KMS-11 (cell line): ENCODE data around the gene CBR1.
A peak's percentile ranks its signal among the peaks of the same experiment; 100 is the strongest.

Experiments used
- H2AFZ ChIP-seq: fragments of 200-600 bp; sonication (generic); 2 replicates; pipeline ENCODE4 v1.6.1; 2016; ENCODE audit warnings: antibody characterized with exemption, mixed run types, low read depth
- H3K27ac ChIP-seq: fragments of 200-600 bp; sonication (generic); 2 replicates; pipeline ENCODE4 v1.6.1; 2016; ENCODE audit warnings: mild to moderate bottlenecking, mixed run types
- H3K27me3 ChIP-seq: fragments of 200-600 bp; sonication (generic); 2 replicates; pipeline ENCODE4 v1.6.1; 2017; ENCODE audit warnings: mild to moderate bottlenecking, low read depth, mixed run types, moderate library complexity; ENCODE audit not compliant: insufficient read depth
- H3K36me3 ChIP-seq: fragments of 200-600 bp; sonication (generic); 2 replicates; pipeline ENCODE4 v1.6.1; 2017; ENCODE audit warnings: mild to moderate bottlenecking, mixed run types; ENCODE audit not compliant: insufficient read depth
- H3K4me1 ChIP-seq: fragments of 200-600 bp; sonication (generic); 2 replicates; pipeline ENCODE4 v1.6.1; 2016; ENCODE audit warnings: mild to moderate bottlenecking, low read depth, mixed run types; ENCODE audit not compliant: poor library complexity, severe bottlenecking
- H3K4me2 ChIP-seq: fragments of 200-600 bp; sonication (generic); 2 replicates; pipeline ENCODE4 v1.7.0; 2016; ENCODE audit warnings: mild to moderate bottlenecking, mixed run types
- H3K4me3 ChIP-seq: fragments of 200-600 bp; sonication (generic); IDR thresholded peaks from 2 replicates; pipeline ENCODE4 v1.6.1; 2017; ENCODE audit warnings: low read depth, low read length, mixed read lengths; ENCODE audit not compliant: insufficient read depth
- H3K79me2 ChIP-seq: fragments of 200-600 bp; sonication (generic); 2 replicates; pipeline ENCODE4 v1.6.1; 2016; ENCODE audit warnings: low read depth, mixed run types; ENCODE audit not compliant: insufficient read depth
- H3K9ac ChIP-seq: fragments of 200-600 bp; sonication (generic); 2 replicates; pipeline ENCODE4 v1.6.1; 2016; ENCODE audit warnings: mild to moderate bottlenecking, mixed run types
- H4K20me1 ChIP-seq: fragments of 200-600 bp; sonication (generic); 2 replicates; pipeline ENCODE4 v1.6.1; 2016; ENCODE audit warnings: mild to moderate bottlenecking, mixed run types; ENCODE audit not compliant: insufficient read depth
- CTCF ChIP-seq: fragments of 200-600 bp; sonication (generic); conservative IDR thresholded peaks from 2 replicates; pipeline ENCODE4 v1.6.1; 2017; ENCODE audit warnings: low read depth, mild to moderate bottlenecking, antibody characterized with exemption, low read length, moderate library complexity, mixed read lengths

The CBR1 gene

GRCh38 chr21:36060159-36060921 is 9.5 kb upstream of the CBR1 start, which contains the start of gene SETD4:
Gene SETD4, minus strand, starts transcription at chr21:36060526. Its CDS starts 1,638 bp downstream, at chr21:36058888.
- peak within 1 kb of the TSS; percentile 90 for H3K27ac ChIP-seq
- peak within 1 kb of the TSS; percentile 75 for H3K9ac ChIP-seq
- peak within 1 kb of the TSS; percentile 58 for H2AFZ ChIP-seq
- TF ChIP-seq CTCF, result no peak
- H3K36me3 ChIP-seq, result peaks cover 10% of the 10 kb centered on the region; the same call in 1 of the 2 replicates
- peaks cover 16% of the 10 kb centered on the region for H3K79me2 ChIP-seq
- H3K4me2 ChIP-seq, result peak within 1 kb of the TSS; percentile 62
- H4K20me1 ChIP-seq, result no peaks in the 10 kb centered on the region
- H3K4me3 ChIP-seq, result peak within 1 kb of the TSS; percentile 82
- peaks cover 13% of the 10 kb centered on the region for H3K4me1 ChIP-seq
- H3K27me3 ChIP-seq, result no peaks in the 10 kb centered on the region

- H3K27ac ChIP-seq, result no peak overlapping the region
- H3K4me2 ChIP-seq, result no peak overlapping the region
- no peak overlapping the region for H3K9ac ChIP-seq
- no peaks in the 10 kb centered on the region for H3K27me3 ChIP-seq
- no peak for TF ChIP-seq CTCF
- H2AFZ ChIP-seq, result peak overlapping the region; percentile 58; the same call in 1 of the 2 replicates
- peaks cover 16% of the 10 kb centered on the region for H3K79me2 ChIP-seq
- H3K4me1 ChIP-seq, result peaks cover 13% of the 10 kb centered on the region
- H3K4me3 ChIP-seq, result no peak overlapping the region
- H4K20me1 ChIP-seq, result no peaks in the 10 kb centered on the region
- no peaks in the 10 kb centered on the region for H3K36me3 ChIP-seq
Observed at GRCh38 chr21:36061445-36061844, 8.4 kb upstream of the CBR1 start.

- H3K27ac ChIP-seq, result no peak overlapping the region
- H3K36me3 ChIP-seq, result no peaks in the 10 kb centered on the region
- H3K79me2 ChIP-seq, result peaks cover 6% of the 10 kb centered on the region
- H3K4me3 ChIP-seq, result no peak overlapping the region
- no peak for TF ChIP-seq CTCF
- H4K20me1 ChIP-seq, result no peaks in the 10 kb centered on the region
- H3K9ac ChIP-seq, result no peak overlapping the region
- peaks cover 13% of the 10 kb centered on the region for H3K4me1 ChIP-seq
- H3K4me2 ChIP-seq, result no peak overlapping the region
- no peak overlapping the region for H2AFZ ChIP-seq
- no peaks in the 10 kb centered on the region for H3K27me3 ChIP-seq
Observed at GRCh38 chr21:36063375-36064084, 6.3 kb upstream of the CBR1 start.

- H3K27ac ChIP-seq, result no peak overlapping the region
- H2AFZ ChIP-seq, result no peak overlapping the region
- no peaks in the 10 kb centered on the region for H3K27me3 ChIP-seq
- H3K4me3 ChIP-seq, result no peak overlapping the region
- no peaks in the 10 kb centered on the region for H4K20me1 ChIP-seq
- peaks cover 8% of the 10 kb centered on the region for H3K4me1 ChIP-seq
- no peak for TF ChIP-seq CTCF
- H3K79me2 ChIP-seq, result peaks cover under 1% of the 10 kb centered on the region; the same call in 1 of the 2 replicates
- H3K36me3 ChIP-seq, result no peaks in the 10 kb centered on the region
- no peak overlapping the region for H3K9ac ChIP-seq
- no peak overlapping the region for H3K4me2 ChIP-seq
Observed at GRCh38 chr21:36064085-36064460, 5.8 kb upstream of the CBR1 start.
